Right atrium auricular region (tissue), 2 donors: ENCODE measurements around the gene SLC2A5. TPM values are rescaled to one million over a fixed set of nuclear protein-coding genes. Genes with fewer than 3 reads are reported as not detected.

ENCODE experiments used
- DNase-seq: peaks from one replicate; pipeline ENCODE4 v3.0.0-alpha.2; 2019; ENCODE audit warnings: low spot score
- H3K27ac ChIP-seq, 2 donors: fragments of 200-600 bp; sonication (generic); 1 replicate in 1 of 2; 2 replicates in 1 of 2; pipeline ENCODE4 v1.5.1; 2016 to 2019
- H3K27me3 ChIP-seq, 2 donors: fragments of 200-600 bp; sonication (generic); one replicate each; pipeline versions ENCODE4 v1.5.1 to v1.6.0; 2017 to 2019
- H3K36me3 ChIP-seq: fragments of 200-600 bp; sonication (generic); one replicate; pipeline ENCODE4 v1.5.1; 2016
- H3K4me1 ChIP-seq, 2 donors: fragments of 200-600 bp; sonication (generic); one replicate each; pipeline versions ENCODE4 v1.5.1 to v1.6.0; 2017 to 2019
- H3K4me3 ChIP-seq, 2 donors: fragments of 200-600 bp; sonication (generic); 1 replicate in 1 of 2; 2 replicates in 1 of 2; pipeline ENCODE4 v1.5.1; 2017 to 2019; ENCODE audit warnings: mild to moderate bottlenecking in 1 of 2, moderate library complexity in 1 of 2
- H3K9me3 ChIP-seq, 2 donors: fragments of 200-600 bp; sonication (generic); one replicate each; pipeline ENCODE4 v1.5.1; 2019
- CTCF ChIP-seq, 2 donors: fragments of 200-600 bp; sonication (generic); IDR thresholded peaks; one replicate each; pipeline ENCODE4 v1.5.1; 2019; ENCODE audit warnings: antibody characterized with exemption in 2 of 2
- total RNA-seq, 2 donors: library from RNA; depleted of rRNA; stranded (reverse); fragments of >200 nt; gene quantifications; one replicate each; pipeline ENCODE4 v1.1.0, GENCODE V29; 2016

The SLC2A5 gene
- total RNA-seq, 2 donors from 2014 or later, result 0.26 to 0.94 TPM

GRCh38 chr1:9018333-9018732 is 51.1 kb downstream of the SLC2A5 start:
- no peak overlapping the region for H3K4me3 ChIP-seq
- no peak for TF ChIP-seq CTCF (IDR thresholded peaks at IDR 0.05)
- H3K27me3 ChIP-seq, result no peaks in the 10 kb centered on the region
- H3K9me3 ChIP-seq, result no peaks in the 10 kb centered on the region
- no peak overlapping the region for H3K27ac ChIP-seq
- H3K36me3 ChIP-seq, result no peaks in the 10 kb centered on the region
- DNase-seq, result no peak
- H3K4me1 ChIP-seq, result peaks cover 0 to 3% of the 10 kb centered on the region in 2 donors

GRCh38 chr1:9016455-9016854 is 53.0 kb downstream of the SLC2A5 start:
- no peak overlapping the region for H3K4me3 ChIP-seq
- no peak for TF ChIP-seq CTCF (IDR thresholded peaks at IDR 0.05)
- H3K4me1 ChIP-seq, result peaks cover 0 to 3% of the 10 kb centered on the region in 2 donors
- no peaks in the 10 kb centered on the region for H3K9me3 ChIP-seq
- H3K36me3 ChIP-seq, result no peaks in the 10 kb centered on the region
- H3K27ac ChIP-seq, result no peak overlapping the region
- H3K27me3 ChIP-seq, result no peaks in the 10 kb centered on the region
- DNase-seq, result no peak

GRCh38 chr1:9014475-9015375 is 54.7 kb downstream of the SLC2A5 start:
- Histone ChIP-seq H3K27ac (no peak overlapping the region), H3K27me3 (no peaks in the 10 kb centered on the region), H3K9me3 (no peaks in the 10 kb centered on the region), H3K4me3 (no peak overlapping the region), H3K36me3 (no peaks in the 10 kb centered on the region), H3K4me1 (peaks cover 0 to 14% of the 10 kb centered on the region in 2 donors)
- no peak for DNase-seq
- TF ChIP-seq CTCF (IDR thresholded peaks at IDR 0.05), result no peak

- DNase-seq, result no peak
- Histone ChIP-seq H3K36me3 (no peaks in the 10 kb centered on the region), H3K4me3 (no peak overlapping the region), H3K27me3 (no peaks in the 10 kb centered on the region), H3K27ac (no peak overlapping the region), H3K4me1 (peaks cover 0 to 14% of the 10 kb centered on the region in 2 donors), H3K9me3 (no peaks in the 10 kb centered on the region)
- TF ChIP-seq CTCF (IDR thresholded peaks at IDR 0.05), result no peak
Observed at GRCh38 chr1:9013819-9014218, 55.6 kb downstream of the SLC2A5 start.

GRCh38 chr1:9010781-9011323 is 58.6 kb downstream of the SLC2A5 start:
- H3K4me1 ChIP-seq, result peaks cover 0 to 11% of the 10 kb centered on the region in 2 donors
- no peak overlapping the region for H3K27ac ChIP-seq
- H3K9me3 ChIP-seq, result no peaks in the 10 kb centered on the region
- no peaks in the 10 kb centered on the region for H3K36me3 ChIP-seq
- H3K27me3 ChIP-seq, result no peaks in the 10 kb centered on the region
- no peak overlapping the region for H3K4me3 ChIP-seq
- TF ChIP-seq CTCF (IDR thresholded peaks at IDR 0.05), result no peak
- DNase-seq, result peak; percentile 66
